Measurements from ENCODE around the gene MAGEF1. TPM values are rescaled to one million over a fixed set of nuclear protein-coding genes. Genes with fewer than 3 reads are reported as not detected.

Gene MAGEF1
- total RNA-seq (2022; extraction: Qiagen RNA extraction), result 26.0 to 30.8 TPM (median 29.3 TPM) in 5 replicates

GRCh38 chr3:184711493-184712247 is at the start of gene MAGEF1:
Gene MAGEF1 (minus strand): TSS chr3:184712064. CDS start chr3:184711821, 243 bp downstream.

Other genes with a start within 250 kb of the MAGEF1 start
- gene EPHB3, start 150.3 kb downstream of the MAGEF1 start, total RNA-seq (2022; extraction: Qiagen RNA extraction), result 0.20 to 0.61 TPM (median 0.28 TPM) in 5 replicates
- gene VPS8, start 100.1 kb upstream of the MAGEF1 start, total RNA-seq (2022; extraction: Qiagen RNA extraction), result 7.3 to 8.6 TPM (median 8.2 TPM) in 5 replicates